Esophagus squamous epithelium (tissue), 5 donors: ENCODE measurements around the gene C6orf47. TPM values are rescaled to one million over a fixed set of nuclear protein-coding genes. Genes with fewer than 3 reads are reported as not detected.
"Not testable (repeated sequence)": the region's sequence is repeated elsewhere in the genome, so short reads cannot be mapped to it uniquely, and the experiment has no call there.

ENCODE experiments used
- DNase-seq: peaks from one replicate; lab custom pipeline; 2025; lab: John Stamatoyannopoulos, UW
- H3K27ac ChIP-seq, 4 donors: fragments of 200-600 bp; sonication (generic); one replicate each; pipeline ENCODE4 v1.5.1; 2016 to 2019; ENCODE audit warnings: mild to moderate bottlenecking in 1 of 4
- H3K27me3 ChIP-seq, 4 donors: fragments of 200-600 bp; sonication (generic); 1 replicate in 3 of 4; 2 replicates in 1 of 4; pipeline versions ENCODE4 v1.5.1 to v1.6.0; 2017 to 2021; ENCODE audit warnings: antibody characterized with exemption in 1 of 4
- H3K36me3 ChIP-seq, 3 donors: fragments of 200-600 bp; sonication (generic); one replicate each; pipeline ENCODE4 v1.5.1; 2016 to 2019
- H3K4me1 ChIP-seq, 3 donors: fragments of 200-600 bp; sonication (generic); one replicate each; pipeline ENCODE4 v1.5.1; 2017 to 2019
- H3K4me3 ChIP-seq, 4 donors: fragments of 200-600 bp; sonication (generic); 1 replicate in 3 of 4; 2 replicates in 1 of 4; pipeline ENCODE4 v1.5.1; 2016 to 2019; ENCODE audit warnings: mild to moderate bottlenecking in 2 of 4, moderate library complexity in 1 of 4
- H3K9me3 ChIP-seq, 3 donors: fragments of 200-600 bp; sonication (generic); one replicate each; pipeline ENCODE4 v1.5.1; 2016 to 2019
- CTCF ChIP-seq, 6 experiments: fragments of 450-650 bp in 4 of 6; fragments of 200-600 bp in 2 of 6; sonication (generic) in 2 of 6; IDR thresholded peaks; one replicate each; pipeline ENCODE4 v1.5.1; 2016 to 2019; ENCODE audit warnings: antibody characterized with exemption in 6 of 6, mild to moderate bottlenecking in 4 of 6, moderate library complexity in 4 of 6
- POLR2A ChIP-seq, 4 donors: fragments of 450-650 bp; IDR thresholded peaks; one replicate each; pipeline ENCODE4 v1.6.1; 2017; ENCODE audit warnings: antibody characterized with exemption in 4 of 4, mild to moderate bottlenecking in 4 of 4, moderate library complexity in 3 of 4
- WGBS, 2 donors: methylation state at CpG; one replicate each; pipeline ENCODE4 v1.1.5; 2018; 5-methylcytosine and 5-hydroxymethylcytosine counted together
- intact Hi-C: fragments of 100-400 bp; cut with DNase I; formaldehyde crosslinking; loops from one replicate; pipeline ENCODE4 v1.15.0; 2022
- total RNA-seq, 4 donors: library from RNA; depleted of rRNA; stranded (reverse); fragments of >200 nt; gene quantifications; one replicate each; pipeline ENCODE4 v1.1.0, GENCODE V29; 2016
- donor health status: DM: yes; HTN: yes; CAD: no.

The C6orf47 gene
- 10 to 100 TPM; 28.8 to 34.4 (median 31.7) TPM for total RNA-seq

- Histone ChIP-seq H3K4me1 (peaks cover 31 to 74% (median 37%) of the 10 kb centered on the region in 3 donors), H3K4me3 (peak within 1 kb of the TSS; percentile 52 to 78 (median 70)), H3K36me3 (peaks cover 4 to 57% (median 13%) of the 10 kb centered on the region in 3 donors), H3K27ac (peak within 1 kb of the TSS; percentile 90 to 95 (median 92)), H3K9me3 (no peaks in the 10 kb centered on the region), H3K27me3 (no peaks in the 10 kb centered on the region)
- TF ChIP-seq POLR2A (IDR thresholded peaks at IDR 0.05): peak in 3 of 4 donors; percentile 26 to 91 (median 89)
- peak in 1 of 6 experiments; percentile 14 for TF ChIP-seq CTCF (IDR thresholded peaks at IDR 0.05)
- 0% methylated on average over 2 to 21 of the region's 52 CpGs for WGBS, 2 donors
- no peak for DNase-seq
- intact Hi-C loops: no loop called here
Measured at GRCh38 chr6:31660381-31661261, at the start of gene C6orf47. Gene C6orf47, minus strand, starts transcription at chr6:31660778. Its CDS starts 831 bp downstream, at chr6:31659947.

GRCh38 chr6:31709157-31709556 is 48.6 kb upstream of the C6orf47 start:
- H3K36me3 ChIP-seq, DNase-seq, H3K27me3 ChIP-seq, H3K27ac ChIP-seq, H3K4me3 ChIP-seq, H3K9me3 ChIP-seq, intact Hi-C loops: not testable (repeated sequence)
- 84 to 89% methylated on average over 10 to 11 of the region's 11 CpGs for WGBS, 2 donors
- H3K4me1 ChIP-seq: peaks cover 6 to 37% (median 32%) of the 10 kb centered on the region in 3 donors

DNA sequence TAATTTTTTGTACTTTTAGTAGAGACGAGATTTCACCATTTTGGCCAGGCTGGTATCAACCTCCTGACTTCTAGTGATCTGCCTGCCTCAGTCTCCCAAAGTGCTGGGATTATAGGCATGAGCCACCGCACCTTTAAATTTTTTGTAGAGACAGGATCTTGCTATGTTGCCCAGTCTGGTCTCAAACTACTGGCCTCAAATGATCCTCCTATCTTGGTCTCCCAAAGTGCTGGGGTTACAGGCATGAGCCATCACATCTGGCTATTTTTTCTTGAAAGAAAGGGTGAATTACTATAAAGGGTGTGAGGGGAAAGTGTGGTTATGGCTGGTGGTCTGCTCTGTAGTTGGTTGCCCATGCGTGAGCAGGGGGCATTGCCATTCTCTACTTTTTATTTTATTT is 47.6 kb upstream of the C6orf47 start:
- Histone ChIP-seq H3K4me1 (peaks cover 6 to 37% (median 27%) of the 10 kb centered on the region in 3 donors), H3K36me3 (no peaks in the 10 kb centered on the region), H3K27ac (no peak overlapping the region), H3K9me3 (no peaks in the 10 kb centered on the region), H3K4me3 (no peak overlapping the region), H3K27me3 (no peaks in the 10 kb centered on the region)
- intact Hi-C loops: no loop called here
- TF ChIP-seq CTCF (IDR thresholded peaks at IDR 0.05): no peak
- no peak for TF ChIP-seq POLR2A (IDR thresholded peaks at IDR 0.05)
- 83 to 100% methylated on average over 3 of the region's 3 CpGs for WGBS, 2 donors
- DNase-seq: no peak

GRCh38 chr6:31707701-31708100 is 47.1 kb upstream of the C6orf47 start:
- no peak overlapping the region for H3K27ac ChIP-seq
- TF ChIP-seq CTCF (IDR thresholded peaks at IDR 0.05): no peak
- TF ChIP-seq POLR2A (IDR thresholded peaks at IDR 0.05): no peak
- DNase-seq: no peak
- H3K9me3 ChIP-seq: no peaks in the 10 kb centered on the region
- no peaks in the 10 kb centered on the region for H3K27me3 ChIP-seq
- H3K4me1 ChIP-seq: peaks cover 6 to 31% (median 21%) of the 10 kb centered on the region in 3 donors
- intact Hi-C loops: no loop called here
- no peaks in the 10 kb centered on the region for H3K36me3 ChIP-seq
- WGBS, 2 donors: 85% methylated on average over 4 of the region's 10 CpGs; no CpG with 5 or more reads in 1 of the 2 donors
- H3K4me3 ChIP-seq: no peak overlapping the region

DNA sequence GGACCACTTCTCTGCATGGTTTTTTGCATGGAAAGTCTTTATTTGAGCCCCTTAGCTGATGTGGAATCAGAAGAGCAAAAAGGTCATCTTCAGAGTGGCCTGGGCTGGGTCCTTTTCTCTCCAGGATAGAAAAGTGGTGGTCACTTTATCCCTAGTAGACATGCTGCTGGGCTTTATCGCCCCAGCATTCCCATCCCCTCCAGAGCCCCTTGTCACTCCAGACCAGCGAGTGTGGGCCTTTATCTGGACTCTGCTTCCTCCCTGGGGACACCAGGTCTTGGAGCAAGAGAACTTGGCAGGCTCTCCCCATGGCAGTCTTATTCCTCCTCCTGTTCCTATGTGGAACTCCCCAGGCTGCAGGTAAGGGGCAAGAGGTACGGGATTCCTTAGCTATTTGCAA is 46.0 kb upstream of the C6orf47 start, which contains the start of gene LY6G6F:
Gene LY6G6F (plus strand): TSS at position 268 of the 400 bp plus-strand sequence. CDS start 41 bp downstream, at position 309.
- Histone ChIP-seq H3K36me3 (peaks cover 0 to under 1% (median 0%) of the 10 kb centered on the region in 3 donors), H3K4me1 (peaks cover 13 to 30% (median 20%) of the 10 kb centered on the region in 3 donors), H3K9me3 (no peaks in the 10 kb centered on the region), H3K27me3 (no peaks in the 10 kb centered on the region), H3K27ac (no peak within 1 kb of the TSS), H3K4me3 (no peak within 1 kb of the TSS)
- WGBS, 2 donors: 63% methylated on average over 3 of the region's 3 CpGs; no CpG with 5 or more reads in 1 of the 2 donors
- TF ChIP-seq CTCF (IDR thresholded peaks at IDR 0.05): no peak
- no peak for TF ChIP-seq POLR2A (IDR thresholded peaks at IDR 0.05)
- intact Hi-C loops: no loop called here
- DNase-seq: no peak
